IMR-90 (cell line): ENCODE data around the gene SERPINA5. TPM values are rescaled to one million over a fixed set of nuclear protein-coding genes. Genes with fewer than 3 reads are reported as not detected.

ENCODE experiments used
- ATAC-seq: fragments of 200-7000 bp; cut with Tn5 transposase; 2 replicates; pipeline ENCODE4 v1.9.1; 2020; ENCODE audit warnings: low read depth, mild to moderate bottlenecking, moderate library complexity
- BruUV-seq: library from RNA; stranded (reverse); fragments of 400-500 nt; replicated peaks from 2 replicates; lab custom pipeline; 2021; lab: Mats Ljungman, UMichigan
- CTCF ChIA-PET: fragments of 300-600 bp; formaldehyde crosslinking; extraction: SDS; loops from one replicate; lab custom pipeline; 2021; ENCODE audit warnings: antibody characterized with exemption; lab: Yijun Ruan, JAX
- POLR2A ChIA-PET: fragments of 300-600 bp; sonication (Branson Sonifier 250); formaldehyde crosslinking; loops from one replicate; lab custom pipeline; 2022; ENCODE audit warnings: antibody characterized with exemption; ENCODE audit not compliant: unreplicated experiment; lab: Charles Lee
- DNase-seq: peaks from one replicate; pipeline ENCODE4 v3.0.0; 2013
- H2AFZ ChIP-seq: replicated peaks from 2 replicates; pipeline ENCODE3; 2013; ENCODE audit warnings: low read length, mild to moderate bottlenecking; ENCODE audit not compliant: poor library complexity
- H2AK5ac ChIP-seq: 2 replicates; pipeline ENCODE4 v1.6.1; 2013; ENCODE audit warnings: low read depth, low read length, inconsistent platforms
- H2AK9ac ChIP-seq: replicated peaks from 2 replicates; pipeline ENCODE3; 2013; ENCODE audit warnings: mild to moderate bottlenecking, low read depth, low read length, moderate library complexity; ENCODE audit not compliant: poor library complexity
- H2BK120ac ChIP-seq: 2 replicates; pipeline ENCODE4 v1.6.1; 2013; ENCODE audit warnings: low read depth, low read length, inconsistent platforms
- H2BK15ac ChIP-seq: 3 replicates; pipeline ENCODE4 v1.6.1; 2013; ENCODE audit warnings: low read depth, low read length, inconsistent platforms
- H2BK20ac ChIP-seq: 2 replicates; pipeline ENCODE4 v1.6.1; 2013; ENCODE audit warnings: low read depth, mild to moderate bottlenecking, inconsistent platforms, low read length, moderate library complexity
- H2BK5ac ChIP-seq: 2 replicates; pipeline ENCODE4 v1.6.1; 2013; ENCODE audit warnings: mild to moderate bottlenecking, low read depth, low read length, inconsistent platforms; ENCODE audit not compliant: poor library complexity, severe bottlenecking
- H3K14ac ChIP-seq: replicated peaks from 2 replicates; pipeline ENCODE4 v1.6.1; 2013; ENCODE audit warnings: low read depth, low read length, inconsistent platforms
- H3K18ac ChIP-seq: 2 replicates; pipeline ENCODE4 v1.6.1; 2013; ENCODE audit warnings: low read depth, low read length, control low read depth
- H3K23ac ChIP-seq: 2 replicates; pipeline ENCODE4 v1.6.1; 2013; ENCODE audit warnings: low read depth, low read length, inconsistent platforms
- H3K27ac ChIP-seq: 2 replicates; pipeline ENCODE4 v1.5.1; 2013; ENCODE audit warnings: mild to moderate bottlenecking, control low read depth, low read length; ENCODE audit not compliant: insufficient read depth
- H3K27me3 ChIP-seq: 2 replicates; pipeline ENCODE4 v1.6.1; 2013; ENCODE audit warnings: low read length; ENCODE audit not compliant: control insufficient read depth, insufficient read depth
- H3K36me3 ChIP-seq: 2 replicates; pipeline ENCODE4 v1.6.1; 2013; ENCODE audit warnings: low read length, mixed read lengths; ENCODE audit not compliant: control insufficient read depth, insufficient read depth
- H3K4ac ChIP-seq: 2 replicates; pipeline ENCODE4 v1.6.1; 2013; ENCODE audit warnings: low read depth, low read length, inconsistent platforms
- H3K4me1 ChIP-seq: 2 replicates; pipeline ENCODE4 v1.6.1; 2013; ENCODE audit warnings: low read length, mixed read lengths; ENCODE audit not compliant: control insufficient read depth, insufficient read depth
- H3K4me2 ChIP-seq: 2 replicates; pipeline ENCODE4 v1.6.1; 2013; ENCODE audit warnings: low read depth, mild to moderate bottlenecking, control low read depth, low read length, moderate library complexity
- H3K4me3 ChIP-seq: 2 replicates; pipeline ENCODE4 v1.5.1; 2013; ENCODE audit warnings: low read depth, mild to moderate bottlenecking, control low read depth, low read length, moderate library complexity; ENCODE audit not compliant: insufficient read depth
- H3K56ac ChIP-seq: 2 replicates; pipeline ENCODE4 v1.6.1; 2013; ENCODE audit warnings: low read length, inconsistent platforms; ENCODE audit not compliant: insufficient read depth; ENCODE audit errors: extremely low read depth
- H3K79me1 ChIP-seq, 2 experiments: 2 replicates each; pipeline ENCODE4 v1.6.1; 2013; ENCODE audit warnings: low read length in 2 of 2, inconsistent platforms in 1 of 2, low read depth in 1 of 2
- H3K9ac ChIP-seq: 2 replicates; pipeline ENCODE4 v1.6.1; 2013; ENCODE audit warnings: low read depth, low read length, control low read depth
- H3K9me1 ChIP-seq: 2 replicates; pipeline ENCODE4 v1.6.1; 2013; ENCODE audit warnings: low read length, inconsistent platforms; ENCODE audit not compliant: insufficient read depth
- H3K9me3 ChIP-seq: 2 replicates; pipeline ENCODE4 v1.6.1; 2013; ENCODE audit warnings: low read length; ENCODE audit not compliant: control insufficient read depth, insufficient read depth
- H4K20me1 ChIP-seq: 2 replicates; pipeline ENCODE4 v1.6.1; 2013; ENCODE audit warnings: low read length, inconsistent platforms; ENCODE audit not compliant: insufficient read depth
- H4K5ac ChIP-seq: 2 replicates; pipeline ENCODE4 v1.6.1; 2013; ENCODE audit warnings: mild to moderate bottlenecking, low read depth, low read length, control low read depth
- H4K8ac ChIP-seq, 2 experiments: 2 replicates each; pipeline ENCODE4 v1.6.1; 2013; ENCODE audit warnings: low read depth in 2 of 2, low read length in 2 of 2, control low read depth in 1 of 2, inconsistent platforms in 1 of 2
- H4K91ac ChIP-seq: 2 replicates; pipeline ENCODE4 v1.6.1; 2013; ENCODE audit warnings: low read depth, low read length, inconsistent platforms; ENCODE audit not compliant: insufficient read depth
- BHLHE40 ChIP-seq: fragments of 150-350 bp; IDR thresholded peaks from 2 replicates; pipeline ENCODE4 v1.6.1; 2016; ENCODE audit warnings: mild to moderate bottlenecking, low read depth, low read length
- CEBPB ChIP-seq: IDR thresholded peaks from 2 replicates; pipeline ENCODE4 v1.6.1; 2012; ENCODE audit warnings: low read depth, low read length, improper control_type of control experiment
- CHD1 ChIP-seq: IDR thresholded peaks from 2 replicates; pipeline ENCODE4 v1.6.1; 2012; ENCODE audit warnings: low read depth, low read length, improper control_type of control experiment
- FOS ChIP-seq: fragments of 150-350 bp; IDR thresholded peaks from 2 replicates; pipeline ENCODE4 v1.6.1; 2016; ENCODE audit warnings: low read depth, low read length
- MAFK ChIP-seq: IDR thresholded peaks from 2 replicates; pipeline ENCODE4 v1.6.1; 2012; ENCODE audit warnings: low read depth, low read length, improper control_type of control experiment
- MAZ ChIP-seq: IDR thresholded peaks from 2 replicates; pipeline ENCODE4 v1.6.1; 2012; ENCODE audit warnings: low read depth, mild to moderate bottlenecking, low read length, improper control_type of control experiment, moderate library complexity, borderline replicate concordance
- MXI1 ChIP-seq: IDR thresholded peaks from 2 replicates; pipeline ENCODE4 v1.6.1; 2012; ENCODE audit warnings: low read depth, mild to moderate bottlenecking, low read length, moderate library complexity, borderline replicate concordance
- NFE2L2 ChIP-seq: fragments of 150-350 bp; IDR thresholded peaks from 2 replicates; pipeline ENCODE4 v1.6.1; 2016; ENCODE audit warnings: low read depth, mild to moderate bottlenecking, low read length
- POLR2A ChIP-seq: IDR thresholded peaks from 2 replicates; pipeline ENCODE4 v1.6.1; 2012; ENCODE audit warnings: mild to moderate bottlenecking, low read depth, low read length
- RAD21 ChIP-seq: IDR thresholded peaks from 2 replicates; pipeline ENCODE4 v1.6.1; 2012; ENCODE audit warnings: low read length, improper control_type of control experiment
- RFX5 ChIP-seq: IDR thresholded peaks from 2 replicates; pipeline ENCODE4 v1.8.0; 2012; ENCODE audit warnings: low read depth, mild to moderate bottlenecking, low read length, moderate library complexity
- SMC3 ChIP-seq: fragments of 150-350 bp; IDR thresholded peaks from 2 replicates; pipeline ENCODE4 v1.6.1; 2016; ENCODE audit warnings: low read depth, mild to moderate bottlenecking, antibody characterized with exemption, low read length, moderate library complexity
- USF2 ChIP-seq: fragments of 150-350 bp; IDR thresholded peaks from 2 replicates; pipeline ENCODE4 v1.6.1; 2017; ENCODE audit warnings: mild to moderate bottlenecking, antibody characterized with exemption, low read length, low read depth
- WGBS, 2 experiments: methylation state at CpG; one replicate each; pipeline versions ENCODE4 v1.1.5 to v1.1.7; 2013; ENCODE audit warnings: missing lambda C conversion rate in 2 of 2; ENCODE audit not compliant: insufficient read length in 1 of 2; ENCODE audit errors: extremely low coverage in 2 of 2; 5-methylcytosine and 5-hydroxymethylcytosine counted together
- dilution Hi-C: fragments of 300-500 bp; cut with HindIII; formaldehyde crosslinking; loops from one replicate; pipeline ENCODE4 v1.14.3; 2018; ENCODE audit warnings: low sequenced_read_pairs; ENCODE audit not compliant: unreplicated experiment
- in situ Hi-C: fragments of 300-500 bp; cut with MboI; formaldehyde crosslinking; loops from 3 replicates; pipeline ENCODE4 v1.14.3; 2019; ENCODE audit warnings: low sequenced_read_pairs, inconsistent platforms, mixed read lengths
- intact Hi-C: fragments of 100-400 bp; cut with micrococcal nuclease; formaldehyde crosslinking; loops from 2 replicates; pipeline ENCODE4 v1.10.0; 2022
- polyA plus RNA-seq, 3 experiments: library from polyadenylated mRNA; depleted of rRNA; stranded (reverse); fragments of >200 nt; gene quantifications; 2 replicates each; pipeline ENCODE4 v1.2.3, GENCODE V29; 2012; ENCODE audit warnings: low replicate concordance in 1 of 3
- total RNA-seq: library from RNA; depleted of rRNA; stranded (reverse); fragments of >200 nt; gene quantifications from 2 replicates; pipeline ENCODE4 v1.2.3, GENCODE V29; 2012
- TF ChIP-seq, protein P1 (sequence below): fragments of 150-350 bp; IDR thresholded peaks from 2 replicates; pipeline ENCODE4 v1.6.1; 2016; ENCODE audit warnings: low read depth, mild to moderate bottlenecking, low read length, moderate library complexity, borderline replicate concordance
- TF ChIP-seq, protein P2 (sequence below): conservative IDR thresholded peaks from 2 replicates; pipeline ENCODE4 v1.5.1; 2012; ENCODE audit warnings: mild to moderate bottlenecking, low read depth, low read length, improper control_type of control experiment

The SERPINA5 gene
- total and polyA plus RNA-seq, 2 of the 4 experiments (the other 2 are of a cell fraction), result not detected

- Histone ChIP-seq H4K91ac (no peak overlapping the region), H3K79me1 (no peaks in the 10 kb centered on the region), H3K4ac (no peak overlapping the region), H3K9me3 (no peaks in the 10 kb centered on the region; the same call in 1 of the 2 replicates), H3K9me1 (no peaks in the 10 kb centered on the region), H3K4me2 (no peak overlapping the region), H4K5ac (no peak overlapping the region), H3K27me3 (no peaks in the 10 kb centered on the region), H3K27ac (no peak overlapping the region), H3K23ac (no peak overlapping the region), H2AFZ (no peak overlapping the region), H2AK9ac (no peak overlapping the region), H4K8ac (no peak overlapping the region), H2BK20ac (no peak overlapping the region), H3K14ac (no peak overlapping the region), H4K20me1 (no peaks in the 10 kb centered on the region), H3K4me1 (no peaks in the 10 kb centered on the region), H2AK5ac (no peak overlapping the region), H2BK120ac (no peak overlapping the region), H2BK15ac (no peak overlapping the region), H3K9ac (no peak overlapping the region), H3K18ac (no peak overlapping the region), H3K4me3 (no peak overlapping the region), H2BK5ac (no peak overlapping the region), H3K36me3 (no peaks in the 10 kb centered on the region), H3K56ac (no peak overlapping the region)
- WGBS, 2 experiments, result 91% methylated on average over 4 of the region's 12 CpGs; no CpG with 5 or more reads in 1 of the 2 experiments
- dilution Hi-C loops, result no loop called here
- intact Hi-C loops, result no loop called here
- no TSS peak for BruUV-seq
- ChIA-PET POLR2A (no interaction called here), CTCF (no interaction called here)
- in situ Hi-C loops, result no loop called here
- no peak for ATAC-seq
- TF ChIP-seq FOS, result no peak
- no peak for TF ChIP-seq CHD1
- TF ChIP-seq RFX5, result no peak
- no peak for TF ChIP-seq NFE2L2
- no peak for TF ChIP-seq RAD21
- TF ChIP-seq, protein P1, sequence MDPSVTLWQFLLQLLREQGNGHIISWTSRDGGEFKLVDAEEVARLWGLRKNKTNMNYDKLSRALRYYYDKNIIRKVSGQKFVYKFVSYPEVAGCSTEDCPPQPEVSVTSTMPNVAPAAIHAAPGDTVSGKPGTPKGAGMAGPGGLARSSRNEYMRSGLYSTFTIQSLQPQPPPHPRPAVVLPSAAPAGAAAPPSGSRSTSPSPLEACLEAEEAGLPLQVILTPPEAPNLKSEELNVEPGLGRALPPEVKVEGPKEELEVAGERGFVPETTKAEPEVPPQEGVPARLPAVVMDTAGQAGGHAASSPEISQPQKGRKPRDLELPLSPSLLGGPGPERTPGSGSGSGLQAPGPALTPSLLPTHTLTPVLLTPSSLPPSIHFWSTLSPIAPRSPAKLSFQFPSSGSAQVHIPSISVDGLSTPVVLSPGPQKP, result no peak
- no peak for TF ChIP-seq MXI1
- no peak for TF ChIP-seq POLR2A
- TF ChIP-seq, protein P2, sequence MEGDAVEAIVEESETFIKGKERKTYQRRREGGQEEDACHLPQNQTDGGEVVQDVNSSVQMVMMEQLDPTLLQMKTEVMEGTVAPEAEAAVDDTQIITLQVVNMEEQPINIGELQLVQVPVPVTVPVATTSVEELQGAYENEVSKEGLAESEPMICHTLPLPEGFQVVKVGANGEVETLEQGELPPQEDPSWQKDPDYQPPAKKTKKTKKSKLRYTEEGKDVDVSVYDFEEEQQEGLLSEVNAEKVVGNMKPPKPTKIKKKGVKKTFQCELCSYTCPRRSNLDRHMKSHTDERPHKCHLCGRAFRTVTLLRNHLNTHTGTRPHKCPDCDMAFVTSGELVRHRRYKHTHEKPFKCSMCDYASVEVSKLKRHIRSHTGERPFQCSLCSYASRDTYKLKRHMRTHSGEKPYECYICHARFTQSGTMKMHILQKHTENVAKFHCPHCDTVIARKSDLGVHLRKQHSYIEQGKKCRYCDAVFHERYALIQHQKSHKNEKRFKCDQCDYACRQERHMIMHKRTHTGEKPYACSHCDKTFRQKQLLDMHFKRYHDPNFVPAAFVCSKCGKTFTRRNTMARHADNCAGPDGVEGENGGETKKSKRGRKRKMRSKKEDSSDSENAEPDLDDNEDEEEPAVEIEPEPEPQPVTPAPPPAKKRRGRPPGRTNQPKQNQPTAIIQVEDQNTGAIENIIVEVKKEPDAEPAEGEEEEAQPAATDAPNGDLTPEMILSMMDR, result no peak
- no peak for TF ChIP-seq SMC3
- TF ChIP-seq MAFK, result no peak
- no peak for TF ChIP-seq BHLHE40
- TF ChIP-seq CEBPB, result no peak
- no peak for TF ChIP-seq MAZ
- no peak for TF ChIP-seq USF2
- no peak for DNase-seq
Observed at GRCh38 chr14:94641632-94641955, 60.4 kb downstream of the SERPINA5 start.
